Measurements from ENCODE around the gene PROSER2. TPM values are rescaled to one million over a fixed set of nuclear protein-coding genes. Genes with fewer than 3 reads are reported as not detected.

The PROSER2 gene
- total and polyA plus RNA-seq, 2 donors (not counting 1 experiment from before 2014, with no cell fraction given): 0.07 TPM; not detected in 1

GRCh38 chr10:11864727-11865126 is 41.6 kb downstream of the PROSER2 start:
- no peaks in the 10 kb centered on the region for H4K20me1 ChIP-seq (ENCODE audit: control insufficient read depth, insufficient read depth, low read length, poor library complexity, severe bottlenecking)
- H3K9ac ChIP-seq (ENCODE audit: low read length): no peak overlapping the region
- H3K36me3 ChIP-seq (replicated peaks in 1 of 2; ENCODE audit: control extremely low read depth in 1 of 2, control insufficient read depth in 1 of 2, extremely low read depth in 1 of 2, insufficient read depth in 2 of 2, low read length in 1 of 2): no peaks in the 10 kb centered on the region
- no peaks in the 10 kb centered on the region for H3K9me3 ChIP-seq (ENCODE audit: control extremely low read depth in 1 of 3, control insufficient read depth in 2 of 3, insufficient read depth in 1 of 3, low read length in 2 of 3)
- peaks cover 9 to 13% of the 10 kb centered on the region in 2 donors for H3K4me1 ChIP-seq (ENCODE audit: control insufficient read depth in 2 of 2, insufficient read depth in 2 of 2, low read length in 2 of 2)
- H3K27me3 Mint-ChIP-seq: no peaks in the 10 kb centered on the region
- H3K4me2 ChIP-seq (replicated peaks; ENCODE audit: low read depth, low read length, poor library complexity, severe bottlenecking): no peak overlapping the region
- CTCF ChIA-PET: no interaction called here
- POLR2A ChIA-PET: no interaction called here
- H3K27ac ChIP-seq (ENCODE audit: low read length in 2 of 2): no peak overlapping the region
- intact Hi-C loops (cut with micrococcal nuclease): no loop called here
- H3K4me1 Mint-ChIP-seq: peaks cover 16% of the 10 kb centered on the region
- no peak for ATAC-seq (ENCODE audit: low read depth)
- 82% methylated on average over 6 of the region's 6 CpGs for WGBS (ENCODE audit: insufficient coverage)
- no peak overlapping the region for H3K27ac Mint-ChIP-seq
- no peak overlapping the region for H2AFZ ChIP-seq (ENCODE audit: insufficient read depth, low read depth, low read length, poor library complexity, severe bottlenecking)
- no peaks in the 10 kb centered on the region for H3K79me2 ChIP-seq (ENCODE audit: control insufficient read depth, insufficient read depth, low read length)
- H3K4me3 ChIP-seq (ENCODE audit: control extremely low read depth in 1 of 5, extremely low read depth in 1 of 5, insufficient read depth in 1 of 5, low read depth in 2 of 5, low read length in 4 of 5): no peak overlapping the region
- no peaks in the 10 kb centered on the region for H3K9me3 Mint-ChIP-seq (ENCODE audit: insufficient read depth)
- no peaks in the 10 kb centered on the region for H3K27me3 ChIP-seq (replicated peaks in 1 of 4; ENCODE audit: control extremely low read depth in 1 of 4, control insufficient read depth in 3 of 4, insufficient read depth in 4 of 4, low read length in 3 of 4)
- no peak for DNase-seq
- no peak overlapping the region for H3K4me3 Mint-ChIP-seq
- TF ChIP-seq CTCF (IDR thresholded peaks at IDR 0.05) (no peak), EZH2 (IDR thresholded peaks at IDR 0.05; ENCODE audit: borderline replicate concordance, insufficient read depth, low read depth, low read length, poor library complexity, severe bottlenecking) (no peak)

GRCh38 chr10:11865561-11865960 is 42.4 kb downstream of the PROSER2 start:
- Histone ChIP-seq H3K79me2 (ENCODE audit: control insufficient read depth, insufficient read depth, low read length) (no peaks in the 10 kb centered on the region), H3K4me2 (replicated peaks; ENCODE audit: low read depth, low read length, poor library complexity, severe bottlenecking) (no peak overlapping the region), H3K27ac (ENCODE audit: low read length in 2 of 2) (no peak overlapping the region), H3K4me3 (ENCODE audit: control extremely low read depth in 1 of 5, extremely low read depth in 1 of 5, insufficient read depth in 1 of 5, low read depth in 2 of 5, low read length in 4 of 5) (no peak overlapping the region), H3K9me3 (ENCODE audit: control extremely low read depth in 1 of 3, control insufficient read depth in 2 of 3, insufficient read depth in 1 of 3, low read length in 2 of 3) (no peaks in the 10 kb centered on the region), H3K36me3 (replicated peaks in 1 of 2; ENCODE audit: control extremely low read depth in 1 of 2, control insufficient read depth in 1 of 2, extremely low read depth in 1 of 2, insufficient read depth in 2 of 2, low read length in 1 of 2) (no peaks in the 10 kb centered on the region), H4K20me1 (ENCODE audit: control insufficient read depth, insufficient read depth, low read length, poor library complexity, severe bottlenecking) (no peaks in the 10 kb centered on the region), H2AFZ (ENCODE audit: insufficient read depth, low read depth, low read length, poor library complexity, severe bottlenecking) (no peak overlapping the region), H3K27me3 (replicated peaks in 1 of 4; ENCODE audit: control extremely low read depth in 1 of 4, control insufficient read depth in 3 of 4, insufficient read depth in 4 of 4, low read length in 3 of 4) (no peaks in the 10 kb centered on the region), H3K4me1 (ENCODE audit: control insufficient read depth in 2 of 2, insufficient read depth in 2 of 2, low read length in 2 of 2) (peaks cover 9 to 13% of the 10 kb centered on the region in 2 donors), H3K9ac (ENCODE audit: low read length) (no peak overlapping the region)
- Mint-ChIP-seq H3K4me3 (no peak overlapping the region), H3K4me1 (peaks cover 16% of the 10 kb centered on the region), H3K9me3 (ENCODE audit: insufficient read depth) (no peaks in the 10 kb centered on the region), H3K27ac (no peak overlapping the region), H3K27me3 (no peaks in the 10 kb centered on the region)
- ChIA-PET POLR2A (no interaction called here), CTCF (no interaction called here)
- 97% methylated on average over 11 of the region's 11 CpGs for WGBS (ENCODE audit: insufficient coverage)
- no peak for ATAC-seq (ENCODE audit: low read depth)
- DNase-seq: no peak
- no peak for TF ChIP-seq EZH2 (IDR thresholded peaks at IDR 0.05; ENCODE audit: borderline replicate concordance, insufficient read depth, low read depth, low read length, poor library complexity, severe bottlenecking)
- TF ChIP-seq CTCF (IDR thresholded peaks at IDR 0.05): no peak
- intact Hi-C loops (cut with micrococcal nuclease): no loop called here
